Stimulated activated CD4-positive, alpha-beta T cell treated with anti-CD3 and anti-CD28 coated beads, TNF-alpha, amount 100 ng/mL, for 24 hours (primary cell): ENCODE results near the gene MRPL18.
"Not testable (repeated sequence)": the region's sequence is repeated elsewhere in the genome, so short reads cannot be mapped to it uniquely, and the experiment has no call there.

Experiments
- DNase-seq, 3 experiments: peaks; one replicate each; pipeline ENCODE4 v3.0.0-alpha.2; 2020; ENCODE audit warnings: low read depth in 3 of 3

MRPL18 gene

GRCh38 chr6:159816775-159817174 is 26.5 kb downstream of the MRPL18 start:
- not testable (repeated sequence) for DNase-seq

DNA sequence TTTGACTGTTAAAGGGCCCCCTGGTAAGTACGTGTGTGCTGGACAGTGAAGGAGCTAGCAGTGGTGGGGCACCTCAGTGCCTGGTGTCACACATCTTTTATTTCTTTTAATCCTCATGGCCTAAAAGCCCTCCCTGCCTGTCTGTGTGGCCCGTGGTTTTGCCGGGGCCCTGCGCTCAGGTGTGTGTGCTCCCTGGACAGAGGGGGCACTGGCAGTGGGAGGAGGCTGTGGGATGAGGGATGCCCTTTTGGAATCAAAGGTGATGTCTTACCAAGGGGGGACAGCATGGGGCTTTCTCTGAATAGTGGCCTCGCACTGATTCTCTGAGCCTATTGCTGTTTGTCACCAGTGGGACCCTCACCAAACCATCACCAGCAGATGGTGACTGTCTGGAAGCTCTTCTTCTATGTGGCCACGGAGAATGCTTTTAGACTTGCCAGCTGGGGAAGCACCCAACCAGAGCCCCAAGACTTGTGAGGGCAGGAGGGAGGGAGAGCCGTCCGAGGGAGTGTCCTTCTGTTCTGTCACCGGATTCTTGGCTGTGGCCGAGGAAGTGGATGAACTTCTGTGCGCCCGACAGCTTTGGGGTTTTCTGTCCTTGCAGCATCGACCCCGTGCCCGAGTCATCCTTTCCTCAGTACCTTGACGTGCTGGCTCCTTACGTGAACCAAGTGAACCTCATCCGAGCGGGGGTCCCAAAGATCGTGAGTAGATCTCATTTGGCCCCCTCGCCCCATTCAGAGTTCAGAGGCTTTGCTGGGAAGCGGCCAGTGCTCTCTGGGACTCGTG is 27.9 kb downstream of the MRPL18 start:
- DNase-seq: no peak

GRCh38 chr6:159819098-159819497 is 28.8 kb downstream of the MRPL18 start:
- no peak for DNase-seq

DNA sequence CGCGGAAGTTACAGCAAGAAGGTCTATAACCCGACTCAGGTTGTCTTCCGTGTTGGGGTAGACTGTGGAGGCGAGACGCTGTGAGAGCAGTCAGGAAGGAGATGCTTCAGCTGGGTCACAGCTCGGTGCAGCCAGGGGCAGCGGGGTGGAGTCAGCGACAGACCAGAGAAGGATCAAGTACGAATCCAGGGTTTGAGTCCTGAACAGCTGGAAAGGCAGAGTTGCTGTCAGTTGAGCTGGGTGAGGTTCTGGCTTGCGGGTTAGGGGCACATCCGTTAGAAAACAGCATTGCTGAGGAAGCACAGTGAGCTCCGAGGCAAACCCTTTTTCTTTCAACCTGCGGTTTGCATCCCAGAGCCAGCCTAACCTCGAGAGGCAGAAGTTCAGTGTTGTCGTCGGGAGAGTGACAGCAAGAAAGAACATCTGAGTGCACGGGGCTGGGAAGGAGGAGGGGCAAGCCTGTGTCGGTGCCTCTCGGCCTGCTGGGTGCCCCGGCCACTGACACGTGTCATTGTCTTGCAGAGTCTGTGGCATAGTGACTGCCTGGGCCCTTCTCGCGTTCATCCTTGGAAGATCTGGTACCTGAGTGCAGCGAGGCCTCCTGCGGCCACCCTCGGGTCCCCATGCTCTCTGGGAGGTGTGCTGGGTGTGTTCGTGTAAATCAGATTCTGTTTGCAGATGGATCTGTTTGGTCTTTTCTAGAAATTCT is 29.8 kb downstream of the MRPL18 start:
- peak in 1 of 3 experiments; percentile 27 for DNase-seq

DNA sequence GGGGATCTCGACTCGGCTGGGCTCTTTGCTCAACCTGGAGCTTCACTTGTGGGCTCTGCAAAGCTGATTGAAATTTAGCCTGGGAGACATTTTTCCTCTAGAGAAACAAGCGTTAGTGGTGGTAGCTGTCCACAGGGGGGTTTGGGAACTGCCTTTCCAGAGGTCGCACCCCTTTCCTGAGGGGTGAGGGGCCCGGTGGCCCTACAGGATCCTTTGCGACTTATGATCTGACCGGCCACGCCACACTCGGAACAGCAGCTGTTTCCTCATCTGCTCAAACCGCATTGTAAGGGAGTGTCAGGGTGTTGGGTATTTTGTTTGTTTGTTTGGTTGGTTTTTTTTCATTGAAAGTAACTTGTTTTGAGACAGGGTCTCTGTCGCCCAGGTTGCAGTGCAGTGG is 30.9 kb downstream of the MRPL18 start:
- no peak for DNase-seq

DNA sequence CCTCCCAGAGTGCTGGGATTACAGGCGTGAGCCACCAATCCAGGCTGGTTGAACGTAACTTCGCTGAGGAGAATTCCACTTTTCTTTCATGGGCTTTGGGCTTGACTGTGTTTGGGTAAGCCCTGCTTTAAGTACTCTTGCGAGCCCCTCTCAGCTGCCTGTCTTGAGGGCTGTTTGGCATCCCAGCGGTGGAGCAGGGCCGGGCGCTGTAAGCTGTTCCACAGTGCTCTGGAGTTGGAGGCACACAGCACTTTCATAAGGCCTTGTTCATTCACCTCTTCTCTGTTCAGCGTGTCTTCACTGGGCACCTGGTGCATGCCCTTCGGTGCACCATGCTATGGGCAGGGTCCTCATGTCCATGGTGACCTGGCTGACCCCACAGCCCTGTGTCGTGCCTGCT is 31.5 kb downstream of the MRPL18 start:
- DNase-seq: no peak

GRCh38 chr6:159823953-159824352 is 33.7 kb downstream of the MRPL18 start:
- DNase-seq: no peak

- not testable (repeated sequence) for DNase-seq
Observed at GRCh38 chr6:159824690-159825089, 34.4 kb downstream of the MRPL18 start.

DNA sequence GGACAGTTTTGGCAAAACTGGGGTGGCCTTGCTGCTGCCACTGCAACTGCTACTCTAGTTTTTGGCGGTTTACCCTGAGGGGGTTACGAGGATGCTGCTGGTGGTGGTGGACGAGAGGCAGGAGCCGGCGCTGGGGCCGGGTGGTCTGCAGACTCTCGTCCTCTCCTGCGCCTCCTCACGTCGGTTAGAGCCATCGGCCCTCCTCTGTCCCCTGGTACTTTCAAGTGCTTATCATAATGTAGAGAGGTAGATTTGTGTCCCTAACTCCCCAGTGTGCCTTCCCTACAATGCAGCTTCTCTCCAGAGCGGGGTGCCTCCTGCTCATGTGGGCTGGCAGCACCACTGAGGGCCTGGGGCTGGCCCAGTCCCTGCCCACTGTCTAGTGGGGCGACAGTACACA is 35.7 kb downstream of the MRPL18 start:
- DNase-seq: no peak

DNA sequence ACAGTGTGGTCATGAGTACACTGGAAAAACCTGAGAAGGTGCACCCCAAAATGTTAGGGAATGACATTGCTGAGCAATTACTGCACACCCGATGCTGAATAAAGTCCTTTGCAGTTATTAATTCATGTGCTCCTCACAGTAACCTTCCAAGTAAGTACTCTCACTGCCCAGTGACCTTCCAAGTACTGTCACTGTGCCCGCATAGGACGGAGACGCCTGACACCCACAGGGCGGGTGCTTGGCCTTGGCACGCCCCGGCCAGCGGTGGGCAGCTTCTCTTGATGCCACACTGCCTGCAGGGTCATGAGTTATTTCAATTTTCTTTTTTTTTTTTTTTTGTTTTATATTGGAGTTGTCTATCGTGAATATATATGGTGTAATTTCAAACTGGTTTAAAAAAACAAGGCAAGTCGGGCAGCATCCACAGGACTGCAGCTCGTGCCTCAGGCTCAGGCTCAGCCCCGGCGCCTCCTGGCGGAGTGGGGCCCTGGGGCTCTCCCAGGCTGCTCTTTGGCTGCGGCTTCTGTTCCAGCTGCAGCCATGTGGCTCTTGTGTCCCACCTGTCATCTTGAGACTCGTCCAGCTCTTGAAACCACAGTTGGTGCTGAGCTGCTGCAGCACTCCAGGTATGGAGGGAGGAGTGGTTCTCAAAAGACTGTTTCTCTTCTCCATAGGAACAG is 36.8 kb downstream of the MRPL18 start:
- no peak for DNase-seq

GRCh38 chr6:159828074-159828473 is 37.8 kb downstream of the MRPL18 start:
- no peak for DNase-seq

- DNase-seq: no peak
Observed at GRCh38 chr6:159829526-159829925, 39.3 kb downstream of the MRPL18 start.

DNA sequence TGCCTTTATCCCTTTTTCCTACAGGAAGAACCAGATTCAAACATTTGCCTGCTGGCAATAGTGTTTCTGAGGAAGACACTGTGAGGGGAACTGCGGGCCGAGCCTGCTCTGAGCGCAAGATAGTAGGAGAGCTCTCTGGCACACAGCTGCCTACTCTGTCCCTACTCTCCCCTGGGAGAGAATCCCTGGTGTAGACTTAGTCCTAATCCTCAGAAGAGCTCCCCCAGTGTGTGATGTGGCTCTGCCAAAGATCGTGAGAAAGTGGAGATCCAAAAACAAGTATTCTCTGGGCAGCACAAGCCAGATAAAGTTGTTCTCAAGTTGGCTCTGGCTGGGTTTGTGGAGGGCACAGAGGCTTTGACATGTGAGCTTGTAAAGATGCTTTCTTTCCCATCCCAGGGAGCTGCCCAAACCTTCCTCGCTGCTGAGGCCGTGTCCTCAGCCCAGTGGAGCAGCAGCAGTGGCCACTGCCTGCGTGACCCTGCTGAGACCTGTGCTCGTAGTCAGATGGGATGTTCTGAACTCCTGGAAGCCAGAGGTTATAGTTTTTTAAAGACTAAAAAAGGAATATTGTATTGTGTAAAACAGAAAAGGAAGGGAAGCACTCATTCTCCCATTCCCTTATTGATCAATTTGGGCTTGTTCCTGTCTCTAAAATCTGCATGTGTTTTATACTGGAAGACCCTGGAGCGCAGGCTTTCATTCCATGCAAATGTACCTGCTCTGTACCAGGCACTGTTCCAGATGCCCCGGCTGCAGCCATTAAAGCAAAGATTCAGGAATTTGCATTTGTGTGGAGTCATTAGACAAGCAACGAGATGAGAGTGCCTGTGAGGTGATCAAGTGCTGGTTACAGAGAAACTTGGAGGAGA is 40.5 kb downstream of the MRPL18 start:
- DNase-seq: no peak

DNA sequence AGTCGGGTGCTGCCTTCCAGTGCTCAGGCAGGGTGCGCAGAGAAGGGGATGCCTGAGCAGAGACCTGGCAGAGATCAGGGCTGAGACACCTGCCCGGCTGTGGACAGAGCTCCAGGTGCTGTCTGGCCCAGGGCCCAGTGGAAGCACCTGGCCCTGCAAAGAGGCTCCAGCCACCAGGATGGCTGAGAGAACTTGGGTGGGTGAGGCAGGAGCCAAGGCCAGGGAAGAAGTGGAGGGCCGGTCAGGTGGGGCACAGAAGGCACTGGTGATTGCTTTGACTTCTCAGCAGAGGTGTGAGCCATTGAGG is 41.1 kb downstream of the MRPL18 start:
- DNase-seq: no peak

- no peak for DNase-seq
Observed at GRCh38 chr6:159832946-159833345, 42.7 kb downstream of the MRPL18 start.

DNA sequence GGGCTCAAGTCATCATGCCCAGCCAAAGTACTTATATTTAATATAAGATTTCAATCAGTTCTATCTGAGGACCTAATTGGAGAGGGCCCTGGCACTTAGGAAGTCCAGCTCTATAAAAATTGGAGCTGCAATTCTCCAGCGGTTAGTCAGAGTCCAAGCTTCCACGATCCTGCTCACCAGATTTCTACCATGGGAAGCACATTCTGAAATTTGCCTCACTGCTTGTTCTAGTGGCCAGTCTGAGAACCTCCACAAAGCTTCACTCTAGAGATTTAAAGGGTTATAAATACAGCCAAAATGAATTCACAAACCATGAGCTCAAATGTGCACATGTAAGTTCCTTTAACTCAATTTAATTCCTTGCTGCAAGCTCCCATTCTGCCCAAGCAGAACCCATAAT is 43.3 kb downstream of the MRPL18 start:
- no peak for DNase-seq

DNA sequence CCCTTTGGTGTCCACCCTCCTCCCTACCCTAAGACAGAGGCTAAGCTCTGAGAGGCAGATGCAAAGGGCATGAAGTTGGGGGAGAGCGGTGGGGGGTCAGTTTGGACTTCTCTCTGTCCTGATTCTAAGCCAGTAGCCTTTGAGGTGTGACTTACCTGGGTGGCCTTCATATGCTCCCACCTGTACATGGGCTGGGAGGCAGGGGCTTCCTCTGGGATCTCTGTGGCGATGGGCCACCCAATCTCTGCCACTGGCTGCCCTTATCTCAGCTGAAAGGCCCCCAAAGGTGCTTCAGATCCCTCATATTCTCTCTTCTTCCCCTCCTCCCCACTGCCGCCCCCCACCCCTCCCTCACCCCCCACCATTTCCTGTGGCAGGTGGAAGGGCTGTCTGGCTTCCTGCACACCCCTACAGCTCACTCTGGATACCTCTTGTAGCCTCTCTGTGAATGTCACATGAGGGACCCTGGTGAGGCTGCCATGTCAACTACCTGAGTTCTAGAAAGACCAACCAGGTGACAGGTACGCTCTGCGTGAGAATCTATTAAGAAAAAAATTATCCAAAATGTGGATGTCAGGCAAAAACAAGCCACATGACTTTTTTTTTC is 43.8 kb downstream of the MRPL18 start:
- no peak for DNase-seq

- no peak for DNase-seq
Observed at GRCh38 chr6:159836718-159837490, 46.6 kb downstream of the MRPL18 start.

DNA sequence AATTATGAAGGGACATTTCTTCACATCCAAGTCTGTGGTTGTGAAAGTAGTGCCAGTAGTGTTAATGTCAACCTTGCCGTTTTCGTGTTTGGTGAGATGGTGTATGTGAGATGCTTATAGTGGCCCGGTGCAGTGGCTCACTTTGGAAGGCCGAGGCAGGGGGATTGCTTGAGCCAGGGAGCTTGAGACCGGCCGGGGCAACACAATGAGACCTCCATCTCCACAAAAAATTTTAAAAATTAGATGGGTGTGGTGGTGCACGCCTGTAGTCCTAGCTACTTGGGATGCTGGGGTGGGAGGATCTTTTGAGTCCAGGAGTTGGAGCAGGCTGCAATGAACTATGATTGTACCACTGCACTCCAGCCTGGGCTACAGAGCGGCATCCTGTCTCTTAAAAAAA is 47.2 kb downstream of the MRPL18 start:
- DNase-seq: no peak

DNA sequence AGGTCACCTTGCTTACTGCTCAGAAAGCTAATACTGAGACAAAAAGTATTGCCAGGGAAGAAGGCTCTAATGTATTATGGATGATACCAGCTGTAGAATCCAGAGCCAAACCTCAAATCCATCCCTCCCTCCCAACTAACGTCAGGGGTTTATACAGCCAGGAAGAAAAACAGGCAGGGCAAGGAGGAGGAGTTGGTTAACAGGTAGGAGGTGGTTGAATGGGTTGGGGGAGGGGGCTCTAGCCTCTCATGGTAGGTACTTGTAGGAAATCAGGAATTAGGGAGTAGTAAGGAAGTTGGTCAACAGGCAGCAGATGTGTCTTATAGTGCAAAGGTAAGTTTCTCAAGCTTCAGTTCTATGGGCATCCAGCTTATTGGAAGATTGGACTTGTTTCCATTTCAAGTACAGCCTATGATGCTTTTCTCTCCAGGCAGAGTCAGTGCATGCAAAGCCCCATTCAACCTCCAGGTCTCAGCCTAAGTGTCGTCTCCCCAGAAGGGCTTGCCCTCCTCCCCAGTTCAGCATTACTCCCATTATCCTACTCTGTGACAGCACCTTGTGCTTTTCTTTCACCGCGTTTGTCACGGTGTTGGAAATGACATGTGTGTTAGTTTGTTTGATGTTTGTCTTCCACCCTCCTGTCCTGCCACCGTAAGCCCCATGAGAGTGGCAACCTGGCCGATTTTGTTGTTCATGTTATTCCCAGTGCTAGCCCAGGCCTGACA is 47.9 kb downstream of the MRPL18 start:
- no peak for DNase-seq
